HG02840 (cell line): ENCODE results near the gene MC1R.
"Not testable (repeated sequence)": the region's sequence is repeated elsewhere in the genome, so short reads cannot be mapped to it uniquely, and the experiment has no call there.

Experiments used
- ATAC-seq: cut with Tn5 transposase; IDR thresholded peaks from one replicate; pipeline ENCODE4 v1.9.1; 2021; ENCODE audit warnings: mild to moderate bottlenecking, moderate library complexity, moderate number of reproducible peaks; ENCODE audit not compliant: unreplicated experiment, low FRiP score

MC1R gene

GRCh38 chr16:89918453-89919347, at the start of gene MC1R:
MC1R (plus strand) TSS chr16:89918862; CDS start chr16:89919259, 397 bp downstream.
- peak; percentile 20 for ATAC-seq

GRCh38 chr16:89869911-89870310, 48.8 kb upstream of the MC1R start:
- no peak for ATAC-seq

GRCh38 chr16:89870440-89870839, 48.2 kb upstream of the MC1R start:
- ATAC-seq = no peak

GRCh38 chr16:89871895-89872294, 46.8 kb upstream of the MC1R start:
- no peak for ATAC-seq

GRCh38 chr16:89873109-89873971, 45.3 kb upstream of the MC1R start, which contains the start of gene TCF25:
TCF25 (plus strand) TSS chr16:89873592; CDS start chr16:89873668, 76 bp downstream.
- peak; percentile 48 for ATAC-seq

GRCh38 chr16:89873972-89874689, 44.5 kb upstream of the MC1R start:
- ATAC-seq = peak; percentile 60

GRCh38 chr16:89879123-89879522, 39.5 kb upstream of the MC1R start:
- not testable (repeated sequence) for ATAC-seq

- no peak for ATAC-seq
Observed at GRCh38 chr16:89880477-89881367, 37.9 kb upstream of the MC1R start.

- no peak for ATAC-seq
Observed at GRCh38 chr16:89881368-89881730, 37.3 kb upstream of the MC1R start.

- ATAC-seq = no peak
Observed at GRCh38 chr16:89883346-89884040, 35.2 kb upstream of the MC1R start.

GRCh38 chr16:89884041-89884421, 34.6 kb upstream of the MC1R start:
- ATAC-seq = no peak

- ATAC-seq = no peak
Observed at GRCh38 chr16:89887243-89887642, 31.4 kb upstream of the MC1R start.

- ATAC-seq = no peak
Observed at GRCh38 chr16:89890200-89890599, 28.5 kb upstream of the MC1R start.

- ATAC-seq = no peak
Observed at GRCh38 chr16:89890886-89891657, 27.6 kb upstream of the MC1R start.

- ATAC-seq = no peak
Observed at GRCh38 chr16:89892055-89892630, 26.5 kb upstream of the MC1R start.

- ATAC-seq = no peak
Observed at GRCh38 chr16:89892635-89893034, 26.0 kb upstream of the MC1R start.

GRCh38 chr16:89893642-89894548, 24.8 kb upstream of the MC1R start:
- no peak for ATAC-seq
